ENCODE measurements around the gene GID4.

The GID4 gene

DNA sequence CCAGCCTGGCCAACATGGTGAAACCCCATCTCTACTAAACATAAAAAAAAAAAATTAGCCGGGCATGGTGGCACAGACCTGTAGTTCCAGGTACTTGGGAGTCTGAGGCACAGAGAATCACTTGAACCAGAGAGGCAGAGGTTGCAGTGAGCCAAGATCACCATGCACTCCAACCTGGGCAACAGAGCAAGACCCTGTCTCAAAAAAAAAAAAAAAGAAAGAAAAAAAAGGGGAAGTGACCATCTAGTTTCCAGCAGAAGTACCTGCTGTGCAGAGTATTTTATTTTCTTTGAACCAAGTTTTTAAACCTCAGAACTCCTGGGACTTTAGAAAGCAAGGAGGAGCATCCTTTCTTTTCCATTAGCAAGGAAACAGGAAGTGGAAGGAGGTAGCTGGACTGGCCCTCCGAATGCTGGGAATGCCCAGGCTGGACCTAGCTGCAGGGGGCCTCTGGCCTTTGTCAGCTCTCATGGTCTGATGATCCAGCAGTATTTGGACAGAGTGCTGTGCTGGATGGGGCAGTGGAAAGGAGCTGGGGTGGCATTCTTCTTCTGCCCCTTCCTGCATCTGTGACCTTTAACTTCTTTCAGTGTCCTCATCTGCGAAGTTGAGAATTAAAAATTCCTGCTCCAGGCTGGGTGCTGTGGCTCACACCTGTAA is 6.6 kb downstream of the GID4 start:
- DNase-seq: no peak

DNA sequence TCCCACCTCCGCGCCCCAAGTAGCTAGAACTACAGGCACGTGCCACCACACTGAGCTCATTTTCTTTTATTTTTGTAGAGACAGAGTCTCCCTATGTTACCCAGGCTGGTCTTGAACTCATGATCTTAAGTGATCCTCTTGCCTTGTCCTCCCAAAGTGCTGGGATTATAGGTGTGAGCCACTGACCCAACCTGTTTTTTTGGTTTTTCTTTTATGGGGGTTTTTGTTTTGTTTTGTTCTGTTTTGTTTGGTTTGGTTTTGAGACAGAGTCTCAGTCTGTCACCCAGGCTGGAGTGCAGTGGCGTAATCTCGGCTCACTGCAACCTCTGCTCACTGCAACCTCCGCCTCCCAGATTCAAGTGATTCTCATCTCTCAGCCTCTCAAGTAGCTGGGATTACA is 16.4 kb downstream of the GID4 start:
- DNase-seq: no peak

DNA sequence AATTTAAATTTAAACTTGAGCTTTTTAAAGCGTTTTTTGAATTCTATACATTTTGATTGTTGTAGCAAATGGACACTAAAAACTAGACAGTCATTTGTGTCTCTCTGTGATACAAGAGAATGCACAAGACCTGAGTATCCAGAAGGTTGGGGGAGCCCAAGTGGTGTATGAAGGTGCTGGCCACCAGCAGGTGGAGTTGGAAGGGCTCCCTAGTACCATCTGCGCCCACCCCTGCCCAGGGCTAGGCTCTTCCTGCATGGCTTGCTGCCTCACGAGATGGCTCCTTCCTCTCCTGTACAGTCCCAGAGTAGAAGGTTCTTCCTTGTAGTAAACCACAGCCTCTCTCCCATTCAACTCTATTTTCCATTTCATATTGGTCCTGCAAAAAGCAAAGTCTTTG is 17.0 kb downstream of the GID4 start:
- DNase-seq: no peak

DNA sequence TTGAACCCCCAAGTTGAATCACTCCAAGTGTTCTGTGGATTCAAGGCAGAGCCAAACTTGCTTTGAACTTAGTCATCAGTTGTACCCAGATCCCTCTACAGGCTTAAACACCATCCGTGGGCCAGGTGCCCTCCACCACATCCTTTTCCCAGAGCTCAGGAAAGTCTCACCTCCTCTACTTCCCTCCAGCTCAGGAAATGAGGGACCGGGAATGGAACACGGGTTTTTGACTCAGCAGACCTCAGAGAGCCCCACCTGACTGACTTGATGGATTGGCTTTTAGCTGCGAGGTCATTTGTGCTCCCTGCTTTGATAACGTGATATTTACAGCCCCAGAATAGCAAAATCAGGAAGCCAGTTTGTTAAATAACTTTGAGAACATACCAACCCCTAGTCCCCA is 20.1 kb downstream of the GID4 start:
- DNase-seq: no peak

DNA sequence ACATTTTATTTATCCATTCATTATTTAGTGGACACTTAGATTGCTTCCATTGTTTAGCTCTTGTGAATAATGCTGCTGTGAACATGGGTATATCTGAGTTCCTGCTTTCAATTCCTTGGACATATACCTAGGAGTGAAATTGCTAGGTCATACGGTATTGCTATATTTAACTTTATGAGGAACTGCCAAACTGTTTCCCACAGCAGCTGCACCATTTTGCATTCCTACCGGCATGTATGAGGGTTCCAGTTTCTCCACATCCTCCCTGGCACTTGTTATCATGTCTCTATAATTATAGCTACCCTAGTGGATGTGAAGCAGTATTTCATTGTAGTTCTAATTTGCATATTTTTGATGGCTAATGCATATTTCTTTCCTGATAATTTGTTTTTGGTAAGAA is 24.8 kb downstream of the GID4 start:
- DNase-seq: no peak

DNA sequence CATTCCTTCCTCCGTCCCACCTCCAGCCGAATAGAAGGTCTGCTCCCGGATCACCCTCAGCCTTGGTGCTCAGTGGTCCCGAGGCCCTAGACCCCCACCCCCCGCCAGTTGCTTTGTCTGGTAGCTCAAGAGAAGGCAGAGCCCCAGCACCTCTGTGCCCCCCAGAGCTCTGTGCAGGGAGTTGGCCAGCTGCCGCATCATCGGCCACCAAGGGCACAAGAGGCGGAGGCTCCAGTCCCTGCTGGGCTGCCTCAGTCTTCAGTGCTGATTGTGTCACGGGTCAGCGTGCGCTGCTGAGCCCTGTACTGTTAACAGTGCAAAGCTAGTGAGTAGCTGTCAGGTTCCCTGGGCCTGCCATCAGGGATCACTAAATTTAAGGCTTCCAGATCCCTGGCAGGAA is 26.3 kb downstream of the GID4 start:
- no peak for DNase-seq

DNA sequence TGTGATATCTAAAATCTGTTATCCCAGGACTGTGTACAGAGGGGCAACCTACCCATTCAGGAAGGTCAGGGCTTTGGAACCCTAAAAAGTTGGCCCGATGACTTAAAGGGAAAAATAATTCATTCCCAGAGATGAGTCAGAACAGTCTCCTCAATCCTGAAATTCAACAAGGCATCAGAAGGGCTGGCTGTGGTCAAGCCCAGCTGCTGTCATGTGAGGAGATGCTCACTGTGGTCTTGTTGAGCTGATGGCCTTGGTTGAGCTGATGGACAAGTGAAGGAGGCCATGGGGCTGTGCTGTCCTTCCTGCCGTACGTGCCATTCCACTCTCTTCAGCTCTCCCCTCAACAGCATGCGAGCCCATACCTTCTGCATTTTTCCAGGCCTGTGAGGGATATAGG is 27.7 kb downstream of the GID4 start:
- DNase-seq: no peak

DNA sequence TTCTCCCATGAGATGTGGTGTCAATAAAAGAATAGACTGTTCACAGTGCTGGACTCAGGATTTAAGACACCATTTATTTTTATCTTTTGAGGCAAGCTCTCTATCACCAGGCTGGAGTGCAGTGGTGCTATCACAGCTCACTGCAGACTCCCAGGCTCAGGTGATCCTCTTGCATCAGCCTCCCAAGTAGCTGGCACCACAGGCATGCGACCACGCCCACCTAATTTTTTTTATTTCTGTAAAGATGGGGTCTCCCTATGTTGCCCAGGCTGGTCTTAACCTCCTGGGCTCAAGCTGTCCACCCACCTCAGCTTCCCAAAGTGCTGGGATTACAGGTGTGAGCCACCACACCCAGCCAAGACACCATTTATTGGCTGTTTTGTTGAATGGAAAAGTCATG is 29.9 kb downstream of the GID4 start:
- DNase-seq: no peak

DNA sequence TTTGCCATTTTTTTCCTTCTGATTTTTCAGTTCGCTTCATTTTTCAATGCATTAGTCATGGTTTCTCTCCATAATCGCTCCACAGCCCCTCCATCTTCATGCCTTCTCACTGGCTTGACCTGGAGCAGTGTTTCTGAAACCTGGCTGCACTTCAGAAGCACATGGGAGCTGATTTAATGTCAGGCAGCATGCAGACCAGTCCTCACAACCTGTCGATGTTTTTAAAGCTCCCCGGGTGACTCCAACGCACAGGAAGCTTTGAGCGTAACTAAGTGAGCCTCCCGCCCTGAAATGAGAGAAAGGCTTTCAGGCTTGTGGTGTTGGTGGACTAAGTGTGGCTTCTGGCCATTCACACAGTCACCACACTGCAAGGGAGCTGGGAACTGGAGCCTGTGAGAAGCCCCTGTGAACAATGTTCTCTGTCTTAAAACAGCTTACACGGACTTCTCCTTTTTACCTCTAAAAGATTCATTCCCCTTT is 31.7 kb downstream of the GID4 start:
- DNase-seq: no peak

DNA sequence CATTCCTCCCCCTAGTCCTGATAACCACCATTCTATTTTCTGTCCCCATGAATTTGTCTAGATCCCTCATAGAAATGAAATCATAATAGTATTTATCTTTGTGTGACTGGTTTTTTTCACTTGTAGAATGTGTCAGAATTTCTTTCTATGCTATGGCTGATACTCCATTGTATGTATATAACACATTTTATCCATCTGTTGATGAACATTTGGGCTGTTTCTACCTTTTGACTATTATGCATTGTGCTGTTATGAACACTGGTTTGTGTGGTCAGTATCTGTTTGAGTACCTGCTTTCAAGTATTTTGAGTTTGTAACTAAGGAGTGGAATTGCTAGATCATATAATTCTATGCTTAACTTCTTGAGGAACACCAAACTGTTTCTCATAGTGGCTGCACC is 32.5 kb downstream of the GID4 start:
- DNase-seq: no peak

DNA sequence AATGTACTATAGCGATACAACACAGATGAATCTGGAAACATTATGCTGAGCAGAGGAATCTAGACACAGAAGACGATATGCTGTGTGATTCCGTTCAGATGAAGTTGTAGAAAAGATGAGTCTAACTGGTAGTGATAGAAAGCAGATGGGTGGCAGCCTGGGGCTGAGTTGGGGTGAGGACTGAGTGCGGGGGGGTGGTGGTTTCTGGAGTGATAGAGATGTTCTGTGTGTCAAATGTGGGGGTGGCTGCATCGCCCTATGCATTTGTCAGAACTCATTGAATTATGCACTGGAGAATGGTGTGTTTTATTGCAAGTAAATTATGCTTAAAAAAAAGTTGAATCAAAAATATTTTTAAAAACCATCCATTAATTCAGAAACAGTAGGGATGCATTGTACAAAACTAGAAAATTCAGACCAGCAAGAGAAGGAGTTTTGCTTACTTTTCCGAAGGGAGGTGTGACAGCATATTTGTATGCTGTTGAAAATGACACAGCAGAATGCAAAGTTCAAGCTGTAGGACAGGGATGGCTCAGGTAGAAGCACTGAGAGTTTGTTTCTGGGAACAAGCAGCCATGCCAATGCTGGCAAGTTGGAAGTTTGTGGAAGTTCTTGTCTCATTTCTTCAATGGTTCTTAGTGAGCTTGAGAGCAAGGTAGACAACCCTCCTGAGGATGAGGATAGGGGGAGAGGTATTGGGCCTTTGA is 35.5 kb downstream of the GID4 start:
- DNase-seq: no peak

DNA sequence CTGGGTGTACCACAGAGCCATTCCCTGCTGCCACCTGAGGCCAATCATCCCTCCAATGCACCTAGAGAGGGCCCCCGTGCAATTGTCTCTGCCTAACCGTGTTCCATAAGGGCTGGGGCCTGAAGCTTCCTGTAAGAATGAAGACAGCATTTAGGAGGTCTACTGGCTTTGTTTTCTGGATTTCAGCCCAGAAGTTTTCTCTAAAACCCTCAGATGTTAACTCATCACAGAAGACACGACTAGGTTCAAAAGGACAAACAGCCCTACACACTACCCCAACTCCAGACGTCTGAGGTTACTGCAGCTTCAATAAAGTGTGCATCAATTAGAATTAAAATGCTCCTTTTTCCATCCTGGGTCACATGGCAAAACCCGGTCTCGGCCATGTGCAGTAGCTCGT is 37.7 kb downstream of the GID4 start:
- no peak for DNase-seq

DNA sequence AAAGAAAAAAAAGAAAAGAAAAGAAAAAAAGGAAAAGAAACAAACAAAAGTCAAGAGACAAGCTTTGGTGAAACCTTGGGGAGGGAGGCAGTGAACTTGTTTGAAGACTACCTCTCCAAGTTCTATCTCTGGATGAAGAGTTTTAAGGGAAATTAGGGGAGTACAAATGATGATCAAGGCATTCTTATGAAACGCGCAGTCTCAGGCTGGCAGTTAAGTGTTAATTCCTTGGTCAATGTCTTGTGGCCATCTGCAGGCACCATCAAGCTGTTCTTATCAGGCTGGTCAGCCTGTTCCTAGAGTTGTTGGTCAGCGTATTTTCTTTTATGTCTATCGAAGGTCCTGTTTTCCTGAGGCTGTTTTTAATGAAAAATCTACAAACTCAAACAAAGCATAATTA is 40.3 kb downstream of the GID4 start:
- DNase-seq: no peak

DNA sequence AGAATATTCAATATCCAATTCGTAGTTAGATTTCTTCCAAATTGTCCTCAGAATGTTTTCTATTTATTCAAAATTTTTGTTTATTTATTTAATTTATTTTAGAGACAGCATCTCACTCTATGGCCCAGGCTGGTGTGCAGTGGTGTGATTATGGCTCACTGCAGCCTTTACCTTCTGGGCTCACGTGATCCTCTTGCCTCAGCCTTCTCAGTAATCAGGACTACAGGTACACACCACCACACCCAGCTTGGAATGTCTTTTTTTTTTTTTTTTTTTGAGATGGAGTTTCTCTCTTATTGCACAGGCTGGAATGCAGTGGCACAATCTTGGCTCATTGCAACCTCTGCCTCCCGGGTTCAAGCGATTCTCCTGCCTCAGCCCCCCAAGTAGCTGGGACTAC is 45.0 kb downstream of the GID4 start:
- DNase-seq: no peak

DNA sequence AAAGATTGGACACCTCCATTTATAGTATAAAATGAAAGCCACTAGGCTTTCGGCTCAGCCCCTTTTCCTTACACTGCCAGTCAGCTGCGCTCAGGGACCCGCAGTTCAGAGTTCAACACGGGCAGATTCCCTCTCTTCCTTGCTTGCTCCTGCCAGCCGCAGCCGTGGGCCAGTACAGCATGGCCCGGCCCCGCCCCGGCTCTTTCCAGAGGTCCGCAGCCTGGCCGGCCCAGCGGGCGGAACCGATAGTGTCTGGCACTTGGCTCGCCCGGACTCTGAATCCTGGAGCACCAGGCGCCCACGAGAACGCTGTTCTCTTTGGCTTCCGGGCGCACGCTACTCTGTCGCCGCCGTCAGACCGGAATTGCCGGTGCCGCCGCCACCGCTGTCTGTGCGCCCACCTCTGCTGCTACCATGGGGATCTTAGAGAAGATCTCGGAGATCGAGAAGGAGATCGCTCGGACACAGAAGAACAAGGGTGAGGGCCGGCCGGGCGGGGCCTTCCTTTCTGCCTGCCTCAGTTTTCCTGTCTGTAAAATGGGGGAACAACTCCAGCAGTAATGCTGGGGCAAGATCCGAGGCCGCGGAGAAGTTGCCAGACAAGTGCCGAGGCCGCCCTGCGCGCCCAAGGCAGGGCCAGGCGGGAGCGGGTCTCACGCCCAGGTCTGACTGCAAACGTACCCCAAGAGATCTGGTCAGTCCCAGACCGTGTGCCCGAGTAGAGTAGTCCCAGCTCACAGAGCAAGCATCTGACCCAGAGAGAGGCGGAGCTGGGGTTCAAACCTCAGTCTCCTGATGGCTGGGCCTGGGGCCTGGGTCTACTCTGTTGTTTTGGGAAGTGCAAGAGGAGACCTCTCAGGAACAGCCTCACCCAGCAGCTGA is 48.6 kb downstream of the GID4 start, which contains the start of gene DRG2:
DRG2 (plus strand) TSS at position 339 of the 882 bp plus-strand sequence; CDS start at position 415, 76 bp downstream.
- peak; percentile 98 for DNase-seq

DNA sequence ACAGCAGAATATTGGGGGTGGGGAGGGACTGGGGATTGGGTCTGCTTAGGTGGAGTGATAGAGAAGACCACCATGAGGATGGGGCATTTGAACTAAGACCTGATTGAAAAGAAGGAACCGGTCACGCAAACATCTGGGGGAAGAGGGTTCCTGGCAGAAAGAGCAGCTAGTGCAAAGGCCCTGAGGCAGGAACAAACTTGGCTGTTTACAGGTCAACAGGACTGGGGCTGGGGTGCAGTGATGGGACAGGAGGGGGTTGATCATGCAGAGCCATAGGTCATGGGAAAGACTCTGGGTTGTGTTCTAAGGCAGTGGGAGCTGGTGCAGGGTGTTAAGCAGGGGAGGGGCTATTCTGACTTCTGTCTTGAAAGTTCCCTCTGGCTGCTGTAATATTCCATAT is 50.4 kb downstream of the GID4 start:
- DNase-seq: no peak

DNA sequence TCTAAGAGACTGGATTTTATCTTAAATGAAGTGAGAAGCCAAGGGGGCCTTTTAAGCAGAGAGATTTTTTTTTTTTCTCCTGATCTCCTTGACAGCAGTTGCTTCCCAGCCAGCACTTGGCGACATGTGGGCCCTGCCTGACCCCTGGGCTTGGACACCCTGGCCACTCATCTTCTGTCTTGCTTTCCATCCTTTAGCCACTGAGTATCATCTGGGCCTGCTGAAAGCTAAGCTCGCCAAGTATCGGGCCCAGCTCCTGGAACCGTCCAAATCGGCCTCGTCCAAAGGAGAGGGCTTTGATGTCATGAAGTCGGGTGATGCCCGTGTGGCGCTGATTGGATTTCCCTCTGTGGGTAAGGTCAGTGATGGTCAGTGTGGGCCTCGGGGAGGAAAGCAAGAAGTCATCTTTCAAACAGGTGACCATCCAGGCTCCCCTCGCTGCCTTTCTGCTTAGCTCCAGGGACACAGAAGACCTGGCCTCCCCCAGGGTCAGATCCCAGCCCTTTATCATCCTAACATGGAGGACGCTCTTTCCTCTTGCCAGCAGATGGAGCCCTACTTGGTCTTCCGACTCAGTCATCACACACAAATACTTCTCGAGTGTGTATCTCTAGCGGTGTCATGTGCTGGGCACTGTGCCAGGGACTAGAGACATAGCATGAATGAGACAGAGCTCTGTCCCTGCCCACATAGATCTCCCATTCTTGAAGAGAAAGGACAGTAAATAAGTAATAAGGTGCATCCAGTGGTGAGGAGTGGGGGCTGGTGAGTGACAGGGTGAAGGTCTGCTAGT is 54.6 kb downstream of the GID4 start:
- no peak for DNase-seq

DNA sequence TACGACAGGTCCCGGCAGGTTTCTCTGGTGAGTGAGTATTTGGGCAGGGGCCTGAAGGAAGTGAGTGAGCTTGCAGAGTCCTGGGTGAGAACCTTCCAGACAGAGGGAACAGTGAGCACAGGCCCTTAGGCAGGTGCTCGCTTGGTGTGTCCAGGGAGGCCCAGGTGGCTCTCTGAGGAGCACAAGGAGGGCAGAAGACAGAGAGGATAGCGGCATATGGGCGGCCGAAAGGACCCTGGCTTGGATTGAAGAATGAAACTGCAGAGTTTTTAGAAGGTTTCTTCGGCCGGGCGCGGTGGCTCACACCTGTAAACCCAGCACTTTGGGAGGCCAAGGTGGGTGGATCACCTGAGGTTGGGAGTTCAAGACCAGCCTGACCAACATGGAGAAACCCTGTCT is 55.2 kb downstream of the GID4 start:
- no peak for DNase-seq

DNA sequence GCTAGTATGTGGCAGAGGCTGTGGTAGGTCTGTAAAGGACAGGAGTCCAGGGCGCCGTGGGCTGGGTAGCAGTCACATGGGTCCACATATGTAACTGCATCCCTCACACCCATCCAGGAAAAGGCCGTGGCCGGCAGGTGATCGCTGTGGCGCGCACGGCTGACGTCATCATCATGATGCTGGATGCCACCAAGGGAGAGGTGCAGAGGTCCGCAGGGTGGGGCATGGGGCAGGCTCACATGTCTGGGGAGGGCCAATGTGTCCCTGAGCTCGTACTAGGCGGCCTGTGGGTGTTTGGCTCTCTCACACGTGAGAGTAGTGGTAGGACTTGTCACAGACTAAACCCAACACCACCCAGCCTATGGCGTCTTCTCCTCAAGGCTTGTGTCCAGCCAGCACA is 60.3 kb downstream of the GID4 start:
- no peak for DNase-seq

DNA sequence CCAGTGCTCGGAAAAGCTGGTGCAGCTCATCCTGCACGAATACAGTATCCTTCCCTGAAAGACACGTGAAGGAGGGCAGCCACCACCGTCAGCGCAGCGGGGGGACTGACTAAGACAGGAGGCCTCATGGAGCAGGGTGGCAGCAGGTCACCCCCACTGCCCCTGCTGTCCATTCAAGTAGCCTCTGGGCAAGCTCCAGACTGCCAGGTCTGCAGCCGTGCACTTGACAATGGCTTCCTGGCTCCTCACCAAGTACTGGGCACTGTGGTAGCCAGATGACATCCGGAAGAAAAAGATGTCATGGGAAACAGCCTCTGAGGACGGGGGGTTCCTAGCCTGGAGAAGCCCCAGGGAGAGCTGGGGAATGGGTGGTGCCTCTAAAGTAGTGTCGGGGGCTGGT is 61.4 kb downstream of the GID4 start:
- DNase-seq: no peak

DNA sequence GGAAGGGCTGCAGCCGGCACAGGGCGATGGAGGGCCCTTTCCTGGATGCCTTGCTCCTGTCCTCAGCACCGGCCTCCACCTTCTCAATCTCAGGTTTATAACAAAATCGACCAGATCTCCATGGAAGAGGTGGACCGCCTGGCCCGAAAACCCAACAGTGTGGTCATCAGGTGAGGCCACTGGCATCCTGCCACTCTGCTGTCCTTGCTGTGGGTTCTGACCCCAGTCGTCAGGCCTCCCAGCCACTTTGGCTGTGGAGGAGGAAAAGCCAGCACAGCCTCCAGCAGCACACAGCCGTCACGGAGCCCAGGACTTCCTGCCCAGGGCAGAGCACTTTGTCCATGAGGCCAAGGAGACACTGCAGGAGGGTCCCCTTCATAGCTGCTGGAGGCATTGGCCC is 62.6 kb downstream of the GID4 start:
- DNase-seq: no peak

DNA sequence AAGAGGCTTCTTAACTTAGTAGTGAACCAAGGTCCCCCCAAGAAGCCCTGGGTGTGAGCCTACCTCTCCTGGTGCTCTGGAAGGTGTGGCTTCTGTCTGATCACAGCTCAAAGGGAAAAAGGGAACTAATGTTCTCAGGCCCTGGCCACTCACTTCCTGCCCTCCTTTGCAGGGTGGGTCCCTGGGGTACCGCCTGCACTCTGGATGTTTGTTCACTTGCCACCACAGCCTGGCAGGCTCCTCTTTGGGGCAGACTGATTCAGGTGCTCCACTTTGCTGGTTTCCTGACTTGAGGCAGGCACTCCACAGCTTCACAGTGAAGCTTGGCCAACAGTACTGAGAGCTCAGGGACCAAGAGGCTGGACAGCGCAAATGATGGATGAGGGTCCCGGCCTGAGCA is 63.4 kb downstream of the GID4 start:
- no peak for DNase-seq

DNA sequence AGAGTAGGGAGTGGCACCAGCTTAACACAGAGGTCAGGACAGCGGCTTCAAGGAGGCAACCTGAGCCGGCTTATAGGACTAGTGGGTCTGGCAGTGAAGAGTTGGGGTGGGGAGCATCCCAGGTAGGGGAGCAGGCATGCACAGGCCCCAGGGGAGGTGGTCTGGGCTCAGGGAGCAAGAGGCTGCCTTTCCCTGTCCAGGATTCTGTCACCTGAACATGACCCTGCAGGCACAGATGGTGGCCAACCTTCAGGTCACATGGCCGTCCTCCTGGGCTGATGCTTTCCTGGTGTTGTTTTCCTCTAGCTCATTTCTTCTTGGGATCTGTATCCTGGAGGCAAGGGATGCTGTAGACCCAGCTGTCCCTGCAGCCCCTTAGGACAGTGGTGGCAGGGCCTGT is 65.8 kb downstream of the GID4 start:
- DNase-seq: no peak
